Measurements from ENCODE around the gene HCFC1R1.

GRCh38 chr16:2985462-2985861 is 38.3 kb downstream of the HCFC1R1 start:
- TF ChIP-seq REST (IDR thresholded peaks at IDR 0.05; ENCODE audit: unreplicated experiment) (no peak), CTCF (conservative IDR thresholded peaks at IDR 0.05; ENCODE audit: low read depth in 2 of 2) (no peak), CREB1 (CRISPR knock-in tag; IDR thresholded peaks at IDR 0.05; ENCODE audit: low read depth) (no peak), EZH2phosphoT487 (IDR thresholded peaks at IDR 0.05; ENCODE audit: unreplicated experiment) (no peak), POLR2AphosphoS5 (IDR thresholded peaks at IDR 0.05; ENCODE audit: low read depth) (no peak), EZH2 (IDR thresholded peaks at IDR 0.05; ENCODE audit: low read depth, unreplicated experiment) (no peak), ETS1 (IDR thresholded peaks at IDR 0.05) (no peak)

Data from GM23338 (cell line).